ENCODE data around the gene CNTN5. TPM values are rescaled to one million over a fixed set of nuclear protein-coding genes. Genes with fewer than 3 reads are reported as not detected.

CNTN5 gene
- total RNA-seq, 1 donor, result under 0.01 TPM

DNA sequence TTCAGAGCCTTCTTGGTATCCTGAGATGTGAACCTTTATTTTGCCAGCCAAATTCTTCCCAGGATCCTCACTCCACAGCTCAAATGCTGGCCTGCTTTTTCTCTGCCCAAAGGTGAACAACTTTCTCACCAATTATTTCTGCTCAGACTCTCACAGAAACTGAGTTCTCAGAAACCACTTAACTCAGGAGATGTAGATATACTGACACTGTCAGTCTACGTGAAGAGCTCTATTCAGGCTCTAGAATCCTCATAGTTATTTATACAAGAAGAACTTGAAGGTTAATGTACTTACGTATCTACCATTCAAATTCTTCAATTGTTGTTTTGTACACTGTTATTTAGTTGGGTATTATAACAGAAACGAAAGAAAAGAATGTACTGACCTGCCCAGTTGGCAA is 666.1 kb downstream of the CNTN5 start:
- DNase-seq (ENCODE audit: low read depth), result no peak
- TF ChIP-seq, protein P1, sequence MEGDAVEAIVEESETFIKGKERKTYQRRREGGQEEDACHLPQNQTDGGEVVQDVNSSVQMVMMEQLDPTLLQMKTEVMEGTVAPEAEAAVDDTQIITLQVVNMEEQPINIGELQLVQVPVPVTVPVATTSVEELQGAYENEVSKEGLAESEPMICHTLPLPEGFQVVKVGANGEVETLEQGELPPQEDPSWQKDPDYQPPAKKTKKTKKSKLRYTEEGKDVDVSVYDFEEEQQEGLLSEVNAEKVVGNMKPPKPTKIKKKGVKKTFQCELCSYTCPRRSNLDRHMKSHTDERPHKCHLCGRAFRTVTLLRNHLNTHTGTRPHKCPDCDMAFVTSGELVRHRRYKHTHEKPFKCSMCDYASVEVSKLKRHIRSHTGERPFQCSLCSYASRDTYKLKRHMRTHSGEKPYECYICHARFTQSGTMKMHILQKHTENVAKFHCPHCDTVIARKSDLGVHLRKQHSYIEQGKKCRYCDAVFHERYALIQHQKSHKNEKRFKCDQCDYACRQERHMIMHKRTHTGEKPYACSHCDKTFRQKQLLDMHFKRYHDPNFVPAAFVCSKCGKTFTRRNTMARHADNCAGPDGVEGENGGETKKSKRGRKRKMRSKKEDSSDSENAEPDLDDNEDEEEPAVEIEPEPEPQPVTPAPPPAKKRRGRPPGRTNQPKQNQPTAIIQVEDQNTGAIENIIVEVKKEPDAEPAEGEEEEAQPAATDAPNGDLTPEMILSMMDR (IDR thresholded peaks at IDR 0.05; ENCODE audit: insufficient read depth, low read depth, low read length), result no peak

DNA sequence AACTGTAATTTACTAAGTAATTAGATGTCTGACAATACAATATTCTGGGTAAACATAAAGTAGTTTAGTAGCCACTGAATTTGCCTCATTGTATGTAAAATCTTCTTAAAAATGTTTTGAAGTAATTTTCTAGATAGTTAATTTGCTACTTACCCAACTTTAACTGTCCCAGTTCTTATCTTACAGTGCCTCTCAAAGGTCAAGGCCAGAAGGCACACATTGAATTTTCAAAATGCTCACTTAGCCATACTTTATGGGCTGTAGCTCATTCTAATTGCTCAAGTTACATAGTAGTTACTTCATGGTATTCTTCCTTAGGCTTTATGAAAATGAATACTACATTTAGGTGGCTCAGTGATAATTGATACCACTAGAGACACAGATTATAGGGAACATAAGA is 666.6 kb downstream of the CNTN5 start:
- TF ChIP-seq, protein P1 (IDR thresholded peaks at IDR 0.05; ENCODE audit: insufficient read depth, low read depth, low read length), result no peak
- DNase-seq (ENCODE audit: low read depth), result peak; percentile 5
- no peak overlapping the region for H3K4me3 ChIP-seq (ENCODE audit: low read depth, low read length)

More for the DNA sequence above, 666.1 kb downstream of the CNTN5 start:
- H3K4me3 ChIP-seq (ENCODE audit: low read depth, low read length), result no peak overlapping the region

DNA sequence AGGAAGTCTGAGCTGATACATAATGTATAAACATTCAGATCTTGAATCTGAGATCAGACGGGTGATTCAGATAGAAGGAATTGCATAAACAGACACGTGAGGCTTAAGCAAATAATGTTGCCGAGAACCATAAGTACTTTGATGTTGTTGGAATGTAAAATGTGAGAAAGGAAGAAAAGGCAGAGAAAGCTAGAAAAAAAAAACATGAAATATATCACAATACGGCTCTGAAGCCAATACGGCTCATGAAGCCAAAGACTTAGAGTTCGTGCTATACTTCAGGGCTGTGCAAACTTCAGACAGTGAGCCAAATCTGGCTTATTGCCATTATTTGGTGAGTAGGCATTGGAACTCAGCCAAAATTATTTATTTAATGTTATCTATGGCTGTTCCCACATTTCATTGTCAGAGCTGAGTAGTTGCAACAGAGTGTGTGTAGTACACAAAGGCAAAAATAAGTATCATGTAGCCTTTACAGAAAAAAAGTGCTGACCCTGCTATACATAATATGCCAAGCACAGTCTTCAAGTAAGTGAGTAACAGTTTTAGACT is 673.3 kb downstream of the CNTN5 start:
- peak overlapping the region; percentile 13 for H3K4me3 ChIP-seq (ENCODE audit: low read depth, low read length)
- DNase-seq (ENCODE audit: low read depth), result peak; percentile 81
- TF ChIP-seq, protein P1 (IDR thresholded peaks at IDR 0.05; ENCODE audit: insufficient read depth, low read depth, low read length), result no peak

DNA sequence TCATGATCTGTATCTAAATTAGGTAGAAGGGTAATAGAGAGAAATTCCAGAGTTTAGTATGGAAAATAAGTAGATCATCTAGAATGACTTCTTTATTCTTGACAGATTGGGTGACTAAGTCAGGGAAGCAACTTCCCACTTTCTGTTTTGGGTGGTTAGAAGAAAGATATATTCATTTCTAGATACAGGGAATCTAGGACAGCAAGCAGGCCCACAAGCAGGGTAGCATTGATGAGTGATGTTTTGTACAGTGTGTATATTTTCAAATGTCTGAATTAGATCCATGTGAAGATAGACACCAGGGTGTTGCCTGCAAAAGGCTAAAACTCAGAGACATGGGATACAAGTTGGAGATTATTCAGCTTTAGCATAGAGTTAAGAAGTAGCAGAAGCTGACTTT is 674.4 kb downstream of the CNTN5 start:
- H3K4me3 ChIP-seq (ENCODE audit: low read depth, low read length), result no peak overlapping the region
- TF ChIP-seq, protein P1 (IDR thresholded peaks at IDR 0.05; ENCODE audit: insufficient read depth, low read depth, low read length), result no peak
- no peak for DNase-seq (ENCODE audit: low read depth)

DNA sequence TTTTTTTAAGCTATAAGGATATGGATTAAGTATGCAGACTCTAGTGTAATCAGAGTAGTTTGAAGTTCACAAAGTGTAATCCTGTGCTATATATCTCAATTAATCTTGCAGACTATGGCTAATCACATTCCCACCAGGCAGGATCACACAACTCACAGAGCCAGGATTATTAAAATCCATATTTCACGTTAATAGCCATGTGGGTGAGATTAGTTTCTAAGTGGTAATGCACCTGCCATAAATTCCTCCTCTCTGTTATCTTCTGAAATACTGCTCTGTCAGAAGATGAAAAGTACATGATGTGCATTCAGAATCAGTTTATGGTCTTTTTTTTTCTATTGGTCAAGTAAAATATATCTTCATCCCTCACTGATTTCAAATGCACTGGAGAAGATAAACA is 686.1 kb downstream of the CNTN5 start:
- H3K4me3 ChIP-seq (ENCODE audit: low read depth, low read length), result no peak overlapping the region
- no peak for DNase-seq (ENCODE audit: low read depth)
- TF ChIP-seq, protein P1 (IDR thresholded peaks at IDR 0.05; ENCODE audit: insufficient read depth, low read depth, low read length), result no peak

DNA sequence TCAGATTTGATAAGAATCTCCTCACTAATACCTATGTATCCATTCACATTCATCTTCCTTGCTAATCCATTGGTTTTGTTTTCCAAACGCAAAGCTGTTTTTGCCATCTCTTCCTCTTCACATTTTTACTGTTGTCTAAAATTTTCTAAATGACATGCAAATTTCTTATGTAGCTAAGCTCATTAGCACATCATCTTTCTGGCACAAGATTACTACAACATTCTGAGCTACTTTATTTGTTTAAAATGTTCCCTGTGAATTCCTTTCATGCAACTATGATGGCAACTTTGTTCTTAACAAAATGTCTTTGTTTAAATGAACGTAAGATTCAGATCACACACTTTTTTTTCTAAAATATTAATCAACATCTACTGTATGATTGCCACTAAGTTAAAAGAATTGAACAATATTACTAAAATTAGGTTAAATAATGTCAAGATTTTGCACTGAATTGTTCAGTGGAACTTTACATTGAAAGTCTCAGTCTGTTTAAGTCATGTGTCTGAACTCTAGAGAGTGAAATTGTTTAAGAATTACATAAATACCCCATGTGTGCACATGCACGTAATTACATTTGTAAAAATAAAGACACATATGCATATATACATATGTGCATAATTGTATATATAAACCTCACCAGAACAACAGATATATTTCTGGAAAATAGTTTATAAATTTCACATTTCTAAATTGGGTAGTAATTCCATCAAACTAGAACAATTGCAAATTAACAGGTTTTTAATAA is 688.4 kb downstream of the CNTN5 start:
- no peak for DNase-seq (ENCODE audit: low read depth)
- TF ChIP-seq, protein P1 (IDR thresholded peaks at IDR 0.05; ENCODE audit: insufficient read depth, low read depth, low read length), result no peak
- H3K4me3 ChIP-seq (ENCODE audit: low read depth, low read length), result no peak overlapping the region
